Karpas-422 (cell line): ENCODE results near the gene DDIT3. TPM values are rescaled to one million over a fixed set of nuclear protein-coding genes. Genes with fewer than 3 reads are reported as not detected.
A peak's percentile ranks its signal among the peaks of the same experiment; 100 is the strongest.

Source experiments
- DNase-seq: peaks from one replicate; pipeline ENCODE4 v3.0.0-alpha.2; 2015
- H2AFZ ChIP-seq: fragments of 200-600 bp; sonication (generic); 2 replicates; pipeline ENCODE4 v1.6.1; 2014; ENCODE audit warnings: antibody characterized with exemption, low read length, mixed read lengths
- H3K27ac ChIP-seq: fragments of 200-600 bp; sonication (generic); 2 replicates; pipeline ENCODE4 v1.5.1; 2014; ENCODE audit warnings: mild to moderate bottlenecking, low read length, moderate library complexity
- H3K27me3 ChIP-seq: fragments of 200-600 bp; sonication (generic); 2 replicates; pipeline ENCODE4 v1.6.1; 2014; ENCODE audit warnings: low read length, mixed read lengths
- H3K36me3 ChIP-seq: fragments of 200-600 bp; sonication (generic); 2 replicates; pipeline ENCODE4 v1.6.1; 2014; ENCODE audit warnings: low read length, mixed read lengths; ENCODE audit not compliant: insufficient read depth
- H3K4me1 ChIP-seq: fragments of 200-600 bp; sonication (generic); 2 replicates; pipeline ENCODE4 v1.6.1; 2014; ENCODE audit warnings: mild to moderate bottlenecking, low read length, mixed read lengths
- H3K4me2 ChIP-seq: fragments of 200-600 bp; sonication (generic); 2 replicates; pipeline ENCODE4 v1.6.1; 2014; ENCODE audit warnings: low read length, low read depth, mild to moderate bottlenecking; ENCODE audit not compliant: poor library complexity, severe bottlenecking
- H3K4me3 ChIP-seq: fragments of 200-600 bp; sonication (generic); 2 replicates; pipeline ENCODE4 v1.5.1; 2014; ENCODE audit warnings: mild to moderate bottlenecking, antibody characterized with exemption, low read length, mixed read lengths
- H3K79me2 ChIP-seq: fragments of 200-600 bp; sonication (generic); 2 replicates; pipeline ENCODE4 v1.6.1; 2014; ENCODE audit warnings: mild to moderate bottlenecking, low read length, mixed read lengths
- H3K9ac ChIP-seq: fragments of 200-600 bp; sonication (generic); 2 replicates; pipeline ENCODE4 v1.6.0; 2014; ENCODE audit warnings: low read length
- H3K9me2 ChIP-seq: fragments of 200-600 bp; sonication (generic), shearing (Covaris generic); replicated peaks from 2 replicates; pipeline ENCODE4 v1.6.0; 2014; ENCODE audit warnings: mild to moderate bottlenecking, low read length, moderate library complexity; ENCODE audit not compliant: insufficient read depth
- H3K9me3 ChIP-seq: fragments of 300-700, 200-600 bp; sonication (generic); 2 replicates; pipeline ENCODE4 v1.6.1; 2014; ENCODE audit warnings: low read length, mixed read lengths
- H4K20me1 ChIP-seq: fragments of 200-600 bp; sonication (generic); 2 replicates; pipeline ENCODE4 v1.6.1; 2014; ENCODE audit warnings: mild to moderate bottlenecking, antibody characterized with exemption, low read length, low read depth; ENCODE audit not compliant: insufficient read depth
- total RNA-seq: library from RNA; depleted of rRNA; stranded (reverse); fragments of >200 nt; shearing (Covaris generic); gene quantifications from 2 replicates; pipeline ENCODE4 v1.2.3, GENCODE V29; 2014; ENCODE audit warnings: low replicate concordance

The DDIT3 gene
- total RNA-seq, 1 experiment from 2014 or later, result 54.3 TPM

DNA sequence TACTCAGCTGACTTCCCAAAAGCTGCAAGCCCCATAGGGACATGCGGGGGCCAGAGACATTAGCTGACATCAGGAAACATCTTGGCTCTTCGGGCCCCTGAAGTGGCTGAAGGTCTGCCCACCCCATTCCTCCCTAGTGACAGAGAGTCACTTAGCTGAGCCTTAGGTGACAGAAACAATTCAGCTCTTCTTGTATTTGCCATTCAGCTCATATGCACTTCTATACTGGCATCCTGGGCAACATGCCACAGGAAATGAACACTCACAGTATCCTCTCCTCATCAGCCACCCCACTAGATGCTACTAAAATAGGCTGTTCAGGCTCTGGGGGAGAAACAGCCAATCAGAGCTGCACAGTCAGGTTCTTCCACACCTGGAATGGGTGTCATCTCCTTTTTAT, 23.3 kb upstream of the DDIT3 start:
- Histone ChIP-seq H3K27me3 (no peaks in the 10 kb centered on the region), H3K36me3 (peaks cover 7% of the 10 kb centered on the region), H2AFZ (no peak overlapping the region), H3K9me3 (no peaks in the 10 kb centered on the region), H3K9ac (no peak overlapping the region), H3K9me2 (no peaks in the 10 kb centered on the region), H3K4me2 (peak overlapping the region; percentile 22), H3K79me2 (peaks cover 37% of the 10 kb centered on the region), H3K4me1 (peaks cover 41% of the 10 kb centered on the region), H3K4me3 (no peak overlapping the region), H3K27ac (peak overlapping the region; percentile 22; the same call in 1 of the 2 replicates), H4K20me1 (peaks cover 4% of the 10 kb centered on the region; the same call in 1 of the 2 replicates)
- no peak for DNase-seq

DNA sequence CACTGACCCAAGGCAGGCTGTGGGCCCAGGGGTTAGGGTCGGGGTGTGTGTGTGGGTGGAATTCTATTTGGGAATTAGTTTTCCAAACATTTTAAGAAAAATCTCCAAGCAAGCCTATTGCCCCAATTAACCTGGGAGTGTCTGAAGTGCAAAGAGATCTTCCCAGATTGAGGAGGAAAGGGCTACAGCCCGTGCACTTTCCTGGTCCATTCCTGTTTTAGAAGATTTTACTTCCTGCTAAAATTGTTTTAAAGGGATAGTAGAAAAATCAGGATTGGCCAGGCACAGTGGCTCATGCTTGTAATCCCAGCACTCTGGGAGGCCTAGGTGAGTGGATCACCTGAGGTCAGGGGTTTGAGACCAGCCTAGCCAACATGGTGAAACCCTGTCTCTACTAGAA, 21.4 kb upstream of the DDIT3 start:
- Histone ChIP-seq H3K36me3 (peaks cover 9% of the 10 kb centered on the region), H3K9me2 (no peaks in the 10 kb centered on the region), H3K9me3 (no peaks in the 10 kb centered on the region), H3K27ac (no peak overlapping the region), H3K4me3 (no peak overlapping the region), H4K20me1 (peaks cover 4% of the 10 kb centered on the region; the same call in 1 of the 2 replicates), H3K27me3 (no peaks in the 10 kb centered on the region), H3K9ac (no peak overlapping the region), H3K4me1 (peaks cover 27% of the 10 kb centered on the region), H3K4me2 (no peak overlapping the region), H2AFZ (no peak overlapping the region), H3K79me2 (peaks cover 35% of the 10 kb centered on the region)
- no peak for DNase-seq

DNA sequence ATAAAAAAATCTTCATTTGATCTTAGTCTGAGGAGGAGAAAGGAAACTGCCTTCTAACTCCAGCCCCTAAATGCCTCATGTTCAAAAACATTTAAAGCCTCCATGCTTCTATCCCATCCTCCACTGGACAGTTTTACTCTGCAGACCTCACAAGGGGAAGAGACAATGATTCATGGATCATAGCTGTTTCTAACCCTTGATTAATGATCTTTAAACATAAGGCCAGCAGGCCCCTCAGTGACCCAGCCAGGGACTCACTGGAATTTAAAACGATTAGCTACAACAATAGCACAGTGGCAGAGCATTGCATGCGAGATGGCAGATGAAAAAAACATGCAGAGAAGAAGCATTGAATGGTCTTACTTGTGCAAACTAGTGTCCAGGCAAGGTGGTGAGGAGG, 20.7 kb upstream of the DDIT3 start:
- H3K9me3 ChIP-seq, result no peaks in the 10 kb centered on the region
- H3K4me3 ChIP-seq, result no peak overlapping the region
- no peak overlapping the region for H3K9ac ChIP-seq
- no peak for DNase-seq
- no peak overlapping the region for H3K27ac ChIP-seq
- peaks cover under 1% of the 10 kb centered on the region; the same call in 1 of the 2 replicates for H4K20me1 ChIP-seq
- peaks cover 24% of the 10 kb centered on the region for H3K4me1 ChIP-seq
- peaks cover 9% of the 10 kb centered on the region for H3K36me3 ChIP-seq
- no peaks in the 10 kb centered on the region for H3K9me2 ChIP-seq
- no peak overlapping the region for H3K4me2 ChIP-seq
- H2AFZ ChIP-seq, result no peak overlapping the region
- no peaks in the 10 kb centered on the region for H3K27me3 ChIP-seq
- H3K79me2 ChIP-seq, result peaks cover 28% of the 10 kb centered on the region

DNA sequence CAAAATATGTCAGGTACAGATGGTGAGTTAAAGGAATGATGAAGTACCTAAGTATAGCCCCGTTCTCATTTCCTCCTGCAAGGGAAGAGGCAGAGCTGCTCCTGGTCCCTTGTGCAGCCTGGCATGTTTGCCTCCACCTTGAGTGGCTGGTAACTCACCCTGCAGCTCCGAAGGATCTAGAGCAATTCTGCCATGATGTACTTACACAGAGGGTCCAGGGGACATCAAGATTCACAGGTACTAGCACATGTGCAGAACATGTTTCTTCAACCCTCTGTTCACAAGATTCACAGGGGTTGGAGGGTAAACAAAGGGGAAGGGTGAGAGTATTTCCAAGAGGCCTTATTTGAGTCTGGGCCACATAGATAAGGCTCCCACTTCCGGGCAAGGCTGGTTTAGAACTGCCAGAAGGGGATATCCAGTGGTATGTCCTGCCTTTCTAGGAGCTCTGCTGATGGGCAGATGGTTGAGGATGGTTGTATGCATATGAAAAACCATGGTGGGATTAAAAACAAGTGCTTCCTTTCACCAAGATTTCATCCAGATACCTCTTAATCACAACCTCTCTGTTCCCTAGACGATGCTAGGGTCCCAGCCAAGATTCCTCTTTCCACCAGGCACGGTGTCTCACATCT, 18.9 kb upstream of the DDIT3 start:
- H4K20me1 ChIP-seq, result no peaks in the 10 kb centered on the region
- H3K4me1 ChIP-seq, result peaks cover 9% of the 10 kb centered on the region
- no peak overlapping the region for H3K9ac ChIP-seq
- no peaks in the 10 kb centered on the region for H3K9me2 ChIP-seq
- H2AFZ ChIP-seq, result no peak overlapping the region
- H3K79me2 ChIP-seq, result peaks cover 13% of the 10 kb centered on the region
- no peak overlapping the region for H3K27ac ChIP-seq
- H3K27me3 ChIP-seq, result no peaks in the 10 kb centered on the region
- H3K4me2 ChIP-seq, result no peak overlapping the region
- no peak overlapping the region for H3K4me3 ChIP-seq
- no peaks in the 10 kb centered on the region for H3K9me3 ChIP-seq
- peaks cover 9% of the 10 kb centered on the region for H3K36me3 ChIP-seq
- no peak for DNase-seq

DNA sequence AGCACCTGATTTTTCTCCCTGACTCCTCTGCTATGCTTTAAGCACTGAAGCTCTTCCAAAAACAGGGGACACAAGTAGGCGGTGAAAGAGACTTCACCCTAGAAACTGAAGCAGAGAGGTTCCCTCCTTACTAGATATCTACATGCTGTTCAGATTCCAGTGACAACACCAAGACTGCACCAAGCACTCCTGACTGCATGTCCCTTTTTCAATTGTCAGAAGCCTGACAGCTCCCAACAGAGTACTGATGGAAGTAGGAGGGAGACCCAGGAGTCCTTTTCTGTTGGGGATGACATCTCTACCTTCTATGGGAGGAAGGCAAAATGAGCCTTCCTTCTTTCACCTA, 16.3 kb upstream of the DDIT3 start:
- Histone ChIP-seq H3K4me1 (no peaks in the 10 kb centered on the region), H3K36me3 (peaks cover 11% of the 10 kb centered on the region), H3K4me2 (no peak overlapping the region)

DNA sequence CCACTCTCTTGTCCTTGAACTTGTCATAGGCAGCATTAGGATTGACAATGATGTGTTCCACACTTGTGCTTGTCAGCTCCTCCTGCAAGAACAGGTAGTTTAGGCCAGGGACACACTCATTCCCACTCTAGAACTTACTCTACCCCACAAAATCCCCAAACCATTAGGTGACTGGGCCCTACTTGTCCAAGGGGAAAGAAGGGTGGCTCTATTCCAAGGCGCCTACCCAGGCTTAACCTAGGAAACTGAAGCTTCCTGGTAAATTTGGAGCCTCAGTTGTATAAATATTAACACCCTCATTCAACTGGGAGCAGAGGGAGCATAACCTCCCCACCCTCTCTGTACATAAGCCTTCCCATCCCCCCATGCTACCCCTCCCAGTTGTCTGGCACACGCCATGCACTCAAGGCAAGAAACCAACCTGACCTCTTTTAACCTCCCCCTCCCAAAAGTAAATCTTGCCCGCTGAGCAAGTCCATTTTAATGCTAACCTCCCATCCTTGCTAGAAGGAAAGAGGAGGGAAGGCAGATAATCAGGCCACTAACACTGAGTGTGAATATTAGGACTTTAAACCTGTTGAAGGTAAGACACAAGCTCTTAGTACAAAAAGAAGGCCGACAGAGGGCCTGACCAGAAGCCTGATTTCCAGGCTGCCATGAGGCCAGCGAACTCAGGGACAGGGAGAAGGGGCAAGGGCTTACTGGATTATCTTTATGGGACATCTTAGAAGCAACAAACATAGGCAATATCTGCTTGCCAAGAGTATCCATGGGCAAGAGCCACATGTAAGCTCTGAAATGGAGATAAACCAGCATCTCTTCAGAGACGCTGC, 15.7 kb upstream of the DDIT3 start:
- no peak overlapping the region for H3K9ac ChIP-seq
- H3K4me1 ChIP-seq, result no peaks in the 10 kb centered on the region
- H4K20me1 ChIP-seq, result no peaks in the 10 kb centered on the region
- no peaks in the 10 kb centered on the region for H3K9me2 ChIP-seq
- DNase-seq, result no peak
- no peak overlapping the region for H3K4me3 ChIP-seq
- H3K27me3 ChIP-seq, result no peaks in the 10 kb centered on the region
- no peak overlapping the region for H3K4me2 ChIP-seq
- H2AFZ ChIP-seq, result no peak overlapping the region
- H3K9me3 ChIP-seq, result no peaks in the 10 kb centered on the region
- H3K79me2 ChIP-seq, result 0 out of 2 replicates have a peak, but pooled peaks cover 5% of the 10 kb centered on the region
- peaks cover 8% of the 10 kb centered on the region for H3K36me3 ChIP-seq
- no peak overlapping the region for H3K27ac ChIP-seq

More for the DNA sequence above, 16.3 kb upstream of the DDIT3 start:
- 0 out of 2 replicates have a peak, but pooled peaks cover 5% of the 10 kb centered on the region for H3K79me2 ChIP-seq
- no peak overlapping the region for H3K4me3 ChIP-seq
- H3K9me2 ChIP-seq, result no peaks in the 10 kb centered on the region
- DNase-seq, result no peak
- no peak overlapping the region for H2AFZ ChIP-seq
- H3K27ac ChIP-seq, result no peak overlapping the region
- no peaks in the 10 kb centered on the region for H3K27me3 ChIP-seq
- no peak overlapping the region for H3K9ac ChIP-seq
- no peaks in the 10 kb centered on the region for H4K20me1 ChIP-seq
- H3K9me3 ChIP-seq, result no peaks in the 10 kb centered on the region

DNA sequence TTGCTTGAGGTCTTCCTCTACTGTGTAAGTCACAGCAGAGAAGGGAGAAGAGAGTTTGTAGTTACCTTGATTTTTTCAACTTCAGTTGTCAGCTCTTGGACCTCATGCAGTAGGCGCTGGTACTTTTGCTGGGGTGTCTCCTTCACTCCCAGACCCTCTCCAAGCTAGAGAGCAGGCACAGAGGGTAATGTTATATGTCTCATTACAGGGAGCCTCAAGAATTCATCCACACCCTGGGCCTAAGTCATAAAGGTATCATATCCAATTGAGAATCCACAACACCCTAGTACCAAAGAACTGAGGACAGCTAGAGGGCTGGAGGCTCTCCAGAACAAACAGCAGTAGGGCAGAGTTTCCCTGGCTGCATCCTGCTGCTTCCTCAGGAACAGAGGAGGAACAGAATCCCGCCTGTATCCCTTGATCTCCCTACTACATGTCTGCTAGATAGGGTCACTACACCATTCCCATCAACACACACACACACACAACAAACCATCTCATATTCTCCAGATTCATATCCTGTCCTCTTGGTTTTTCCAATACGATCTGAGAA, 14.8 kb upstream of the DDIT3 start:
- H4K20me1 ChIP-seq, result no peaks in the 10 kb centered on the region
- no peaks in the 10 kb centered on the region for H3K9me2 ChIP-seq
- no peak for DNase-seq
- H3K27me3 ChIP-seq, result no peaks in the 10 kb centered on the region
- no peaks in the 10 kb centered on the region for H3K9me3 ChIP-seq
- H3K4me2 ChIP-seq, result no peak overlapping the region
- no peak overlapping the region for H3K27ac ChIP-seq
- no peak overlapping the region for H2AFZ ChIP-seq
- H3K36me3 ChIP-seq, result peaks cover 17% of the 10 kb centered on the region
- no peaks in the 10 kb centered on the region for H3K79me2 ChIP-seq
- H3K4me3 ChIP-seq, result no peak overlapping the region
- H3K4me1 ChIP-seq, result no peaks in the 10 kb centered on the region
- no peak overlapping the region for H3K9ac ChIP-seq

DNA sequence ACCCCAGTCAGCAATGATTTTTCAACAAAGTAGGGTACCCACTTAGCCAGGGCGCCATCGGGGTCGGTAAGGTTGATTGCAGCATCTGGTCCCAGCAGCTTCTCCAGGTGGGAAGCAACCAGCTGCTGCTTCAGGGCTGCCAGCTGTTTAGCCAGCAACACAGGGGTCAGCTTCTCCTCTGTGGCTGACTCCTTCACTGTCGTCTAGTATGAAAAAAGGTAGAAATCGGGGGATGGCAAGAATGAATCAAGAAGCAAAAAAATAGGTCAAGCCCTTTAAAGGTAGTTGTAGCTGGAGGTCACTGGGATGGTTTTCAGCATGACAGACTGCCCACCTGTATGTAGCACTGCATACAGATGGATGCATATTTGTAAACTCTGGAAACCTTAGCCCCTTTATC, 13.9 kb upstream of the DDIT3 start:
- Histone ChIP-seq H3K36me3 (peaks cover 21% of the 10 kb centered on the region), H3K4me1 (no peaks in the 10 kb centered on the region), H3K27me3 (no peaks in the 10 kb centered on the region), H3K9ac (no peak overlapping the region), H3K9me3 (no peaks in the 10 kb centered on the region), H3K4me3 (no peak overlapping the region), H3K27ac (no peak overlapping the region), H3K79me2 (no peaks in the 10 kb centered on the region), H3K9me2 (no peaks in the 10 kb centered on the region), H4K20me1 (no peaks in the 10 kb centered on the region), H2AFZ (no peak overlapping the region), H3K4me2 (no peak overlapping the region)
- DNase-seq, result no peak
